ENCODE measurements around the gene FBXL3. TPM values are rescaled to one million over a fixed set of nuclear protein-coding genes. Genes with fewer than 3 reads are reported as not detected.

FBXL3 gene
- total and polyA plus RNA-seq, 2 of the 13 experiments (the other 11 are each of a cell fraction or from before 2014, with no cell fraction given): 11.5 to 18.5 TPM

DNA sequence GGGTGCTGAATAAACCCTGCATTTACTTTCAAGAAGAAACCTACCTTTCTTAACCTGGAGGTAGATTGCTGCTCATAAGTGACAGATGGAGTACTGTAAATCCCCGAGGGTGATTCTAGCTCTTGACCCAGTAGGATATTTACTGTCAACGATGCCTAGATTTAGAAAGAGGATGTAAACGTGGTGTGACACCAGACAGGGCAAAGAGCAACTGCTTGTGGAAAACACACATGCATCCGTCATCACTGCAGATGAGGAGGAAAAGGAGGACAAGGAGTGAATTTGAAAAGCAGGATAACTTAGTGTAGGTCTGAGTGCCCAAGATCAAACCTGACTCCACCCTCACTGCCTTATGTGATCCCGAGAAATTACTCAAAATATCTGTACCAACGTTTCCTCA, 44.9 kb downstream of the FBXL3 start (continued):
- TF ChIP-seq, protein P1, sequence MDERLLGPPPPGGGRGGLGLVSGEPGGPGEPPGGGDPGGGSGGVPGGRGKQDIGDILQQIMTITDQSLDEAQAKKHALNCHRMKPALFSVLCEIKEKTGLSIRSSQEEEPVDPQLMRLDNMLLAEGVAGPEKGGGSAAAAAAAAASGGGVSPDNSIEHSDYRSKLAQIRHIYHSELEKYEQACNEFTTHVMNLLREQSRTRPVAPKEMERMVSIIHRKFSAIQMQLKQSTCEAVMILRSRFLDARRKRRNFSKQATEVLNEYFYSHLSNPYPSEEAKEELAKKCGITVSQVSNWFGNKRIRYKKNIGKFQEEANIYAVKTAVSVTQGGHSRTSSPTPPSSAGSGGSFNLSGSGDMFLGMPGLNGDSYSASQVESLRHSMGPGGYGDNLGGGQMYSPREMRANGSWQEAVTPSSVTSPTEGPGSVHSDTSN (CRISPR knock-in tag; IDR thresholded peaks at IDR 0.05): no peak
- TF ChIP-seq SRY (CRISPR knock-in tag; IDR thresholded peaks at IDR 0.05) (no peak), FOSL2 (CRISPR knock-in tag; IDR thresholded peaks at IDR 0.05) (0 out of 2 replicates have a peak, but pooled peaks have one; percentile 10), FOXK1 (CRISPR knock-in tag; IDR thresholded peaks at IDR 0.05; ENCODE audit: borderline replicate concordance, low read depth) (0 out of 2 replicates have a peak, but pooled peaks have one; percentile 20), ZNF335 (CRISPR knock-in tag; IDR thresholded peaks at IDR 0.05) (no peak), CREB1 (IDR thresholded peaks at IDR 0.05) (peak; percentile 45; the same call in 1 of the 2 replicates), CREB1 (CRISPR knock-in tag; IDR thresholded peaks at IDR 0.05) (no peak), HNF4A (CRISPR knock-in tag; IDR thresholded peaks at IDR 0.05) (peak; percentile 35; the same call in 1 of the 2 replicates), FOXA3 (CRISPR knock-in tag; IDR thresholded peaks at IDR 0.05) (peak; percentile 48; the same call in 1 of the 2 replicates)
- TF ChIP-seq, protein P2, sequence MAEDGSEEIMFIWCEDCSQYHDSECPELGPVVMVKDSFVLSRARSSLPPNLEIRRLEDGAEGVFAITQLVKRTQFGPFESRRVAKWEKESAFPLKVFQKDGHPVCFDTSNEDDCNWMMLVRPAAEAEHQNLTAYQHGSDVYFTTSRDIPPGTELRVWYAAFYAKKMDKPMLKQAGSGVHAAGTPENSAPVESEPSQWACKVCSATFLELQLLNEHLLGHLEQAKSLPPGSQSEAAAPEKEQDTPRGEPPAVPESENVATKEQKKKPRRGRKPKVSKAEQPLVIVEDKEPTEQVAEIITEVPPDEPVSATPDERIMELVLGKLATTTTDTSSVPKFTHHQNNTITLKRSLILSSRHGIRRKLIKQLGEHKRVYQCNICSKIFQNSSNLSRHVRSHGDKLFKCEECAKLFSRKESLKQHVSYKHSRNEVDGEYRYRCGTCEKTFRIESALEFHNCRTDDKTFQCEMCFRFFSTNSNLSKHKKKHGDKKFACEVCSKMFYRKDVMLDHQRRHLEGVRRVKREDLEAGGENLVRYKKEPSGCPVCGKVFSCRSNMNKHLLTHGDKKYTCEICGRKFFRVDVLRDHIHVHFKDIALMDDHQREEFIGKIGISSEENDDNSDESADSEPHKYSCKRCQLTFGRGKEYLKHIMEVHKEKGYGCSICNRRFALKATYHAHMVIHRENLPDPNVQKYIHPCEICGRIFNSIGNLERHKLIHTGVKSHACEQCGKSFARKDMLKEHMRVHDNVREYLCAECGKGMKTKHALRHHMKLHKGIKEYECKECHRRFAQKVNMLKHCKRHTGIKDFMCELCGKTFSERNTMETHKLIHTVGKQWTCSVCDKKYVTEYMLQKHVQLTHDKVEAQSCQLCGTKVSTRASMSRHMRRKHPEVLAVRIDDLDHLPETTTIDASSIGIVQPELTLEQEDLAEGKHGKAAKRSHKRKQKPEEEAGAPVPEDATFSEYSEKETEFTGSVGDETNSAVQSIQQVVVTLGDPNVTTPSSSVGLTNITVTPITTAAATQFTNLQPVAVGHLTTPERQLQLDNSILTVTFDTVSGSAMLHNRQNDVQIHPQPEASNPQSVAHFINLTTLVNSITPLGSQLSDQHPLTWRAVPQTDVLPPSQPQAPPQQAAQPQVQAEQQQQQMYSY (CRISPR knock-in tag; IDR thresholded peaks at IDR 0.05): no peak
- TF ChIP-seq, protein P3, sequence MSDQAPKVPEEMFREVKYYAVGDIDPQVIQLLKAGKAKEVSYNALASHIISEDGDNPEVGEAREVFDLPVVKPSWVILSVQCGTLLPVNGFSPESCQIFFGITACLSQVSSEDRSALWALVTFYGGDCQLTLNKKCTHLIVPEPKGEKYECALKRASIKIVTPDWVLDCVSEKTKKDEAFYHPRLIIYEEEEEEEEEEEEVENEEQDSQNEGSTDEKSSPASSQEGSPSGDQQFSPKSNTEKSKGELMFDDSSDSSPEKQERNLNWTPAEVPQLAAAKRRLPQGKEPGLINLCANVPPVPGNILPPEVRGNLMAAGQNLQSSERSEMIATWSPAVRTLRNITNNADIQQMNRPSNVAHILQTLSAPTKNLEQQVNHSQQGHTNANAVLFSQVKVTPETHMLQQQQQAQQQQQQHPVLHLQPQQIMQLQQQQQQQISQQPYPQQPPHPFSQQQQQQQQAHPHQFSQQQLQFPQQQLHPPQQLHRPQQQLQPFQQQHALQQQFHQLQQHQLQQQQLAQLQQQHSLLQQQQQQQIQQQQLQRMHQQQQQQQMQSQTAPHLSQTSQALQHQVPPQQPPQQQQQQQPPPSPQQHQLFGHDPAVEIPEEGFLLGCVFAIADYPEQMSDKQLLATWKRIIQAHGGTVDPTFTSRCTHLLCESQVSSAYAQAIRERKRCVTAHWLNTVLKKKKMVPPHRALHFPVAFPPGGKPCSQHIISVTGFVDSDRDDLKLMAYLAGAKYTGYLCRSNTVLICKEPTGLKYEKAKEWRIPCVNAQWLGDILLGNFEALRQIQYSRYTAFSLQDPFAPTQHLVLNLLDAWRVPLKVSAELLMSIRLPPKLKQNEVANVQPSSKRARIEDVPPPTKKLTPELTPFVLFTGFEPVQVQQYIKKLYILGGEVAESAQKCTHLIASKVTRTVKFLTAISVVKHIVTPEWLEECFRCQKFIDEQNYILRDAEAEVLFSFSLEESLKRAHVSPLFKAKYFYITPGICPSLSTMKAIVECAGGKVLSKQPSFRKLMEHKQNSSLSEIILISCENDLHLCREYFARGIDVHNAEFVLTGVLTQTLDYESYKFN (CRISPR knock-in tag; conservative IDR thresholded peaks at IDR 0.05): peak; percentile 66
- TF ChIP-seq, protein P4, sequence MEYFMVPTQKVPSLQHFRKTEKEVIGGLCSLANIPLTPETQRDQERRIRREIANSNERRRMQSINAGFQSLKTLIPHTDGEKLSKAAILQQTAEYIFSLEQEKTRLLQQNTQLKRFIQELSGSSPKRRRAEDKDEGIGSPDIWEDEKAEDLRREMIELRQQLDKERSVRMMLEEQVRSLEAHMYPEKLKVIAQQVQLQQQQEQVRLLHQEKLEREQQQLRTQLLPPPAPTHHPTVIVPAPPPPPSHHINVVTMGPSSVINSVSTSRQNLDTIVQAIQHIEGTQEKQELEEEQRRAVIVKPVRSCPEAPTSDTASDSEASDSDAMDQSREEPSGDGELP (IDR thresholded peaks at IDR 0.05; ENCODE audit: borderline replicate concordance, low read depth): peak; percentile 27; the same call in 1 of the 2 replicates
- TF ChIP-seq, protein P5, sequence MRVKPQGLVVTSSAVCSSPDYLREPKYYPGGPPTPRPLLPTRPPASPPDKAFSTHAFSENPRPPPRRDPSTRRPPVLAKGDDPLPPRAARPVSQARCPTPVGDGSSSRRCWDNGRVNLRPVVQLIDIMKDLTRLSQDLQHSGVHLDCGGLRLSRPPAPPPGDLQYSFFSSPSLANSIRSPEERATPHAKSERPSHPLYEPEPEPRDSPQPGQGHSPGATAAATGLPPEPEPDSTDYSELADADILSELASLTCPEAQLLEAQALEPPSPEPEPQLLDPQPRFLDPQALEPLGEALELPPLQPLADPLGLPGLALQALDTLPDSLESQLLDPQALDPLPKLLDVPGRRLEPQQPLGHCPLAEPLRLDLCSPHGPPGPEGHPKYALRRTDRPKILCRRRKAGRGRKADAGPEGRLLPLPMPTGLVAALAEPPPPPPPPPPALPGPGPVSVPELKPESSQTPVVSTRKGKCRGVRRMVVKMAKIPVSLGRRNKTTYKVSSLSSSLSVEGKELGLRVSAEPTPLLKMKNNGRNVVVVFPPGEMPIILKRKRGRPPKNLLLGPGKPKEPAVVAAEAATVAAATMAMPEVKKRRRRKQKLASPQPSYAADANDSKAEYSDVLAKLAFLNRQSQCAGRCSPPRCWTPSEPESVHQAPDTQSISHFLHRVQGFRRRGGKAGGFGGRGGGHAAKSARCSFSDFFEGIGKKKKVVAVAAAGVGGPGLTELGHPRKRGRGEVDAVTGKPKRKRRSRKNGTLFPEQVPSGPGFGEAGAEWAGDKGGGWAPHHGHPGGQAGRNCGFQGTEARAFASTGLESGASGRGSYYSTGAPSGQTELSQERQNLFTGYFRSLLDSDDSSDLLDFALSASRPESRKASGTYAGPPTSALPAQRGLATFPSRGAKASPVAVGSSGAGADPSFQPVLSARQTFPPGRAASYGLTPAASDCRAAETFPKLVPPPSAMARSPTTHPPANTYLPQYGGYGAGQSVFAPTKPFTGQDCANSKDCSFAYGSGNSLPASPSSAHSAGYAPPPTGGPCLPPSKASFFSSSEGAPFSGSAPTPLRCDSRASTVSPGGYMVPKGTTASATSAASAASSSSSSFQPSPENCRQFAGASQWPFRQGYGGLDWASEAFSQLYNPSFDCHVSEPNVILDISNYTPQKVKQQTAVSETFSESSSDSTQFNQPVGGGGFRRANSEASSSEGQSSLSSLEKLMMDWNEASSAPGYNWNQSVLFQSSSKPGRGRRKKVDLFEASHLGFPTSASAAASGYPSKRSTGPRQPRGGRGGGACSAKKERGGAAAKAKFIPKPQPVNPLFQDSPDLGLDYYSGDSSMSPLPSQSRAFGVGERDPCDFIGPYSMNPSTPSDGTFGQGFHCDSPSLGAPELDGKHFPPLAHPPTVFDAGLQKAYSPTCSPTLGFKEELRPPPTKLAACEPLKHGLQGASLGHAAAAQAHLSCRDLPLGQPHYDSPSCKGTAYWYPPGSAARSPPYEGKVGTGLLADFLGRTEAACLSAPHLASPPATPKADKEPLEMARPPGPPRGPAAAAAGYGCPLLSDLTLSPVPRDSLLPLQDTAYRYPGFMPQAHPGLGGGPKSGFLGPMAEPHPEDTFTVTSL (CRISPR knock-in tag; IDR thresholded peaks at IDR 0.05; ENCODE audit: borderline replicate concordance): peak; percentile 53; the same call in 1 of the 2 replicates
- TF ChIP-seq, protein P6, sequence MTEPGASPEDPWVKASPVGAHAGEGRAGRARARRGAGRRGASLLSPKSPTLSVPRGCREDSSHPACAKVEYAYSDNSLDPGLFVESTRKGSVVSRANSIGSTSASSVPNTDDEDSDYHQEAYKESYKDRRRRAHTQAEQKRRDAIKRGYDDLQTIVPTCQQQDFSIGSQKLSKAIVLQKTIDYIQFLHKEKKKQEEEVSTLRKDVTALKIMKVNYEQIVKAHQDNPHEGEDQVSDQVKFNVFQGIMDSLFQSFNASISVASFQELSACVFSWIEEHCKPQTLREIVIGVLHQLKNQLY (CRISPR knock-in tag; IDR thresholded peaks at IDR 0.05): no peak

Measured in HepG2 (cell line).